ENCODE measurements around the gene ITFG1.
"Not testable (repeated sequence)": the region's sequence is repeated elsewhere in the genome, so short reads cannot be mapped to it uniquely, and the experiment has no call there.

Gene ITFG1

DNA sequence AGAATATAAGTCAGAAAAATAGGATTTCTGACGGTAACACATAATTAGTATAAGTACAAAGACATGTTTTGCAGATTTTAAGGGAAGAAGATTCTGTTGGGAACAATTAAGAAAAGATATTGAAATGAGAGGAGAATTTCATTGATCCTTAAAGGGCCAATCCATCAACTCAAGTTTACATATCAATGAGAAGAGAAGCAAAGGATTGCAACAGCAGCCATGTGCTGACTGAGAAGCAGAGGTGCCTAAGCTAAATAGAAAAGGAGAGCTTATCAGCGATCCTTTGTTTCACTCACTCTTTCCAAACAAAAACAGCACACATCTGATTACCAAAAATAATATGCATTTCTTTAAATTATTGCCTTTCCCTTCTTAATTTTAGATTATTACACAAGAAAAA is 94.6 kb downstream of the ITFG1 start:
- no peak overlapping the region for H3K4me3 ChIP-seq (ENCODE audit: low read depth, low read length)
- TF ChIP-seq, protein P1, sequence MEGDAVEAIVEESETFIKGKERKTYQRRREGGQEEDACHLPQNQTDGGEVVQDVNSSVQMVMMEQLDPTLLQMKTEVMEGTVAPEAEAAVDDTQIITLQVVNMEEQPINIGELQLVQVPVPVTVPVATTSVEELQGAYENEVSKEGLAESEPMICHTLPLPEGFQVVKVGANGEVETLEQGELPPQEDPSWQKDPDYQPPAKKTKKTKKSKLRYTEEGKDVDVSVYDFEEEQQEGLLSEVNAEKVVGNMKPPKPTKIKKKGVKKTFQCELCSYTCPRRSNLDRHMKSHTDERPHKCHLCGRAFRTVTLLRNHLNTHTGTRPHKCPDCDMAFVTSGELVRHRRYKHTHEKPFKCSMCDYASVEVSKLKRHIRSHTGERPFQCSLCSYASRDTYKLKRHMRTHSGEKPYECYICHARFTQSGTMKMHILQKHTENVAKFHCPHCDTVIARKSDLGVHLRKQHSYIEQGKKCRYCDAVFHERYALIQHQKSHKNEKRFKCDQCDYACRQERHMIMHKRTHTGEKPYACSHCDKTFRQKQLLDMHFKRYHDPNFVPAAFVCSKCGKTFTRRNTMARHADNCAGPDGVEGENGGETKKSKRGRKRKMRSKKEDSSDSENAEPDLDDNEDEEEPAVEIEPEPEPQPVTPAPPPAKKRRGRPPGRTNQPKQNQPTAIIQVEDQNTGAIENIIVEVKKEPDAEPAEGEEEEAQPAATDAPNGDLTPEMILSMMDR (IDR thresholded peaks at IDR 0.05; ENCODE audit: borderline replicate concordance, insufficient read depth, low read depth, low read length): no peak

DNA sequence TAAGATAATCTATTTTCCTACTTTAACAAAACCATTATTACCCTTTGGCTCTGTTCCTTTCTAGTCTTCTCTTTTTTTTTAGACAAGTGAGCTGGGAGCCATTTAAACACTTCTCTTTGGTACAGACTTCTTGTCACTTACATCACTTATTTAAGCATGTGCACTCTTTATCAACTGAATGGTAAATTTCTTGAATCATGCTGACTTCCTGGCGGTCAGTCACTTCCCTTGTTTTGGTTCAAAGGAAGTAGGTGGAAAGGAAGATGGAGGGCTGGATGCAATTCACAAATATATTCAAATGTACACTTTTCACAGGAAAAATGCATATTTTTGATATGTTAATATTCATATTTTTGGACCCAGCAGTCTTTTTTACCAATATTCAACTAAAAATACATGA is 97.1 kb downstream of the ITFG1 start:
- H3K4me3 ChIP-seq (ENCODE audit: low read depth, low read length): no peak overlapping the region
- TF ChIP-seq, protein P1 (IDR thresholded peaks at IDR 0.05; ENCODE audit: borderline replicate concordance, insufficient read depth, low read depth, low read length): no peak

DNA sequence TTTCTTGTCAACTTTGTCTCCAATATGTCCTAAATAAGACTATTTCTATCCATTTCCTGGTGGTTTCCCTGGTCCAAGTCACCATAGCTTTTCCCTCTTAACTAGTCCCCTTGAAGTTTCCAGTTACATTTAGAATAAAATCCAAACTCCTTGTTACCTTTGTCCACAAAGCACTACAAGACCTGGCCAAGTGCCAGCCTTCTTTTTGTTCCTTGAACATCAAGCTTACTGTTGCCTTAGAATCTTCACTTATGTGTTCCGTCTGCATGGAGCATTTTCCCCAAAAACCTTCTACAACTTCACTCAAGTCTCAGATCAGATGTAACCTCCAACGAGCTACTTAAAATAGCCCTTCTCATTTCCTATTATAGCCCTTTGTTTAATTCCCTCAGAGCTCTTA is 101.4 kb downstream of the ITFG1 start:
- H3K4me3 ChIP-seq (ENCODE audit: low read depth, low read length): no peak overlapping the region

DNA sequence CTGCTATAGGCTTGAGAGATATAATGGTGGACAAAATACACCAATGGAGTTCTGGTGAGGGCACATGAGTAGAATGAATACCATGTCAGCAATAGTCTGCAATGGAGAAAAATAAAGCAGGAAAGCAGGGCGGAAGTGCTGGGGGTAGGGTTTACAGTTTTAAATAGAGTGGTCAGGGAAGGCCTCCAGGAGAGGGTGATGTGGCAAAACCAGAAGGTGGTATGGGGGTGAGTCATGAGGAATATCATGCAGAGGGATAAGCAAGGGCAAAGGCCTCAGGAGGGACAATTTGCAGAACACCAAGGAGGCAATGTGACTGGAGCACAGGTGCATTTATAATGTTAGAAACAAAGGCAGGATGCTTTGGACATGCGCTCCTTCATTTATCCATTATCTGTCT is 102.0 kb downstream of the ITFG1 start:
- TF ChIP-seq, protein P1 (IDR thresholded peaks at IDR 0.05; ENCODE audit: borderline replicate concordance, insufficient read depth, low read depth, low read length): no peak
- H3K4me3 ChIP-seq (ENCODE audit: low read depth, low read length): no peak overlapping the region

More for the DNA sequence above, 101.4 kb downstream of the ITFG1 start:
- TF ChIP-seq, protein P1 (IDR thresholded peaks at IDR 0.05; ENCODE audit: borderline replicate concordance, insufficient read depth, low read depth, low read length): no peak

DNA sequence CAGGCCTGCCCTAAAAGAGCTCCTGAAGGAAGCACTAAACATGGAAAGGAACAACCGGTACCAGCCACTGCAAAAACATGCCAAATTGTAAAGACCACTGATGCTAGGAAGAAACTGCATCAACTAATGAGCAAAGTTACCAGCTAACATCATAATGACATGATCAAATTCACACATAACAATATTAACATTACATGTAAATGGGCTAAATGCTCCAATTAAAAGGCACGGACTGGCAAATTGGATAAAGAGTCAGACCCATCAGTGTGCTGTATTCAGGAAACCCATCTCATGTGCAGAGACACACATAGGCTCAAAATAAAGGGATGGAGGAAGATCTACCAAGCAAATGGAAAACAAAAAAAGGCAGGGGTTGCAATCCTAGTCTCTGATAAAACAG is 111.8 kb downstream of the ITFG1 start:
- not testable (repeated sequence) for H3K4me3 ChIP-seq (ENCODE audit: low read depth, low read length)

DNA sequence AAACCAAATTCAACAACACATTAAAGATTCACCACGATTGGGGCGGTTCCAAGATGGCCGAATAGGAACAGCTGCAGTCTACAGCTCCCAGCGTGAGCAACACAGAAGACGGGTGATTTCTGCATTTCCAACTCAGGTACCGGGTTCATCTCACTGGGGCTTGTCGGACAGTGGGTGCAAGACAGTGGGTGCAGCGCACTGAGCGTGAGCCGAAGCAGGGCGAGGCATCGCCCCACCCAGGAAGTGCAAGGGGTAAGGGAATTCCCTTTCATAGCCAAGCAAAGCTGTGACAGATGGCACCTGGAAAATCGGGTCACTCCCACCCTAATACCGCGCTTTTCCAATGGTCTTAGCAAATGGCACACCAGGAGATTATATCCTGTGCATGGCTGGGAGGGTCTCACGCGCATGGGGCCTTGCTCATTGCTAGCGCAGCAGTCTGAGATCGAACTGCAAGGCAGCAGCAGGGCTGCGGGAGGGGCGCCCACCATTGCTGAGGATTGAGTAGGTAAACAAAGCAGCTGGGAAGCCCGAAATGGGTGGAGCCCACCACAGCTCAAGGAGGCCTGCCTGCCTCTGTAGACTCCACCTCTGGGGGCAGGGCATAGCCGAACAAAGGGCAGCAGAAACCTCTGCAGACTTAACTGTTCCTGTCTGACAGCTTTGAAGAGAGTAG is 113.7 kb downstream of the ITFG1 start:
- H3K4me3 ChIP-seq (ENCODE audit: low read depth, low read length): not testable (repeated sequence)

DNA sequence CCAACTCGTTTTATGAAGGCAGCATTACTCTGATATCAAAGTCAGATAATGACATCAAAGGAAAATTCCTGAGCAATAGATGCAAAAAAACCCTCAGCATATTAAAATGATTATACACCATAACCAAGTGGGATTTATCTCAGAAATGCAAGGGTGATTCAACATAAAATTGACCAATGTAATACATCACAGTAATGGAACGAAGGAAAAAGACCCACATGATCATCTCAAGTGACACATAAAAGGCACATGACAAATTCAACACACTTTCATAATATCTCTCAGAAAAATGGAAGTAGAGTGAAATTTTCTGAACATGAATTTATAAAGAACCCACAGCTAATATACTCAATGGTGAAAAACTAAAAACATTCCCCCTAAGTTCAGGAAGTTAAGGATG is 118.8 kb downstream of the ITFG1 start:
- no peak overlapping the region for H3K4me3 ChIP-seq (ENCODE audit: low read depth, low read length)
- TF ChIP-seq, protein P1 (IDR thresholded peaks at IDR 0.05; ENCODE audit: borderline replicate concordance, insufficient read depth, low read depth, low read length): no peak

DNA sequence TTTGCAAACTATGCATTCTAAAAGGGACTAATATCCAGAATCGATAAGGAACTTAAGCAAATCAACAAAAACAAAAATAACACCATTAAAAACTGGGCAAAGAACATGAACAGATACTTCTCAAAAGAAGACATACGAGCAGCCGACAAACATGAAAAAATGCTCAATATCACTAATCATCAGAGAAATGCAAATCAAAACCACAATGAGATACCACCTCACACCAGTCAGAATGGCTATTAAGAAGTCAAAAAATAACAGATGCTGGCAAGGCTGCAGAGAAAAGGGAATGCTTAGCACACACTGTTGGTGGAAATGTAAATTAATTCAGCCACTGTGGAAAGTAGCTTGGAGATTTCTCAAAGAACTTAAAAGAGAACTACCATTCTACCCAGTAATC is 130.3 kb downstream of the ITFG1 start:
- not testable (repeated sequence) for H3K4me3 ChIP-seq (ENCODE audit: low read depth, low read length)

DNA sequence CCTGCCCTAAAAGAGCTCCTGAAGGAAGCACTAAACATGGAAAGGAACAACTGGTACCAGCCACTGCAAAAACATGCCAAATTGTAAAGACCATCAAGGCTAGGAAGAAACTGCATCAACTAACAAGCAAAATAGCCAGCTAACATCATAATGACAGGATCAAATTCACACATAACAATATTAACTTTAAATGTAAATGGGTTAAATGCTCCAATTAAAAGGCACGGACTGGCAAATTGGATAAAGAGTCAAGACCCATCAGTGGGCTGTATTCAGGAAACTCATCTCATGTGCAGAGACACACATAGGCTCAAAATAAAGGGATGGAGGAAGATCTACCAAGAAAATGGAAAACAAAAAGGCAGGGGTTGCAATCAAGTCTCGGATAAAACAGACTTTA is 136.6 kb downstream of the ITFG1 start:
- H3K4me3 ChIP-seq (ENCODE audit: low read depth, low read length): not testable (repeated sequence)

Measured in GM12875 (cell line).